AG09309 (cell line): ENCODE data around the gene SARS1.

ENCODE experiments used
- DNase-seq: peaks from one replicate; pipeline ENCODE4 v3.0.0-alpha.2; 2010; ENCODE audit warnings: low read depth
- H3K4me3 ChIP-seq: 2 replicates; pipeline ENCODE4 v1.5.1; 2011; ENCODE audit warnings: mild to moderate bottlenecking, low read depth, low read length, moderate library complexity; ENCODE audit not compliant: control insufficient read depth
- TF ChIP-seq, protein P1 (sequence below): IDR thresholded peaks from 2 replicates; pipeline ENCODE4 v1.5.1; 2011; ENCODE audit warnings: mild to moderate bottlenecking, low read depth, low read length, inconsistent platforms; ENCODE audit not compliant: insufficient read depth, control insufficient read depth; ENCODE audit errors: missing control alignments

Gene SARS1

DNA sequence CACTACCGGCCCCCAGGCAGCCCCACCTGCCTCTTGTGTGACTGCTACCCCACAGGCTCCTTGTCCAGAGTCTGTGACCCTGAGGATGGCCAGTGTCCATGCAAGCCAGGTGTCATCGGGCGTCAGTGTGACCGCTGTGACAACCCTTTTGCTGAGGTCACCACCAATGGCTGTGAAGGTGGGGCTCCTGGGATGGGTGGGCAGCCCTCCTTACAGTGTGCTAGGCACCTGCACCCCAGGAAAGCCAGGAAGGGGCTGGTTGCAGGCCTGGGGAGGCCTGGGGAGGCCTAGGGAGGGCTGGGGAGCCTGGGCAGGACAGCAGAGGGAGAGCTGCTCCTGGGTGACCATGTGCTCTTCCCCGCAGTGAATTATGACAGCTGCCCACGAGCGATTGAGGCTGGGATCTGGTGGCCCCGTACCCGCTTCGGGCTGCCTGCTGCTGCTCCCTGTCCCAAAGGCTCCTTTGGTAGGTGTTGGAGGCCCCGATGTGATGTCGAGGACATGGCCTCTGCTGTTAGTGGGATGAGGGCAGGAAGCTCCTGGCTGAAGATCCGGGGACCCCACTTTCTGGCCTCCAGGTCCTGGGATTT is 52.1 kb downstream of the SARS1 start:
- TF ChIP-seq, protein P1, sequence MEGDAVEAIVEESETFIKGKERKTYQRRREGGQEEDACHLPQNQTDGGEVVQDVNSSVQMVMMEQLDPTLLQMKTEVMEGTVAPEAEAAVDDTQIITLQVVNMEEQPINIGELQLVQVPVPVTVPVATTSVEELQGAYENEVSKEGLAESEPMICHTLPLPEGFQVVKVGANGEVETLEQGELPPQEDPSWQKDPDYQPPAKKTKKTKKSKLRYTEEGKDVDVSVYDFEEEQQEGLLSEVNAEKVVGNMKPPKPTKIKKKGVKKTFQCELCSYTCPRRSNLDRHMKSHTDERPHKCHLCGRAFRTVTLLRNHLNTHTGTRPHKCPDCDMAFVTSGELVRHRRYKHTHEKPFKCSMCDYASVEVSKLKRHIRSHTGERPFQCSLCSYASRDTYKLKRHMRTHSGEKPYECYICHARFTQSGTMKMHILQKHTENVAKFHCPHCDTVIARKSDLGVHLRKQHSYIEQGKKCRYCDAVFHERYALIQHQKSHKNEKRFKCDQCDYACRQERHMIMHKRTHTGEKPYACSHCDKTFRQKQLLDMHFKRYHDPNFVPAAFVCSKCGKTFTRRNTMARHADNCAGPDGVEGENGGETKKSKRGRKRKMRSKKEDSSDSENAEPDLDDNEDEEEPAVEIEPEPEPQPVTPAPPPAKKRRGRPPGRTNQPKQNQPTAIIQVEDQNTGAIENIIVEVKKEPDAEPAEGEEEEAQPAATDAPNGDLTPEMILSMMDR, result no peak
- H3K4me3 ChIP-seq, result no peak overlapping the region
- DNase-seq, result no peak

DNA sequence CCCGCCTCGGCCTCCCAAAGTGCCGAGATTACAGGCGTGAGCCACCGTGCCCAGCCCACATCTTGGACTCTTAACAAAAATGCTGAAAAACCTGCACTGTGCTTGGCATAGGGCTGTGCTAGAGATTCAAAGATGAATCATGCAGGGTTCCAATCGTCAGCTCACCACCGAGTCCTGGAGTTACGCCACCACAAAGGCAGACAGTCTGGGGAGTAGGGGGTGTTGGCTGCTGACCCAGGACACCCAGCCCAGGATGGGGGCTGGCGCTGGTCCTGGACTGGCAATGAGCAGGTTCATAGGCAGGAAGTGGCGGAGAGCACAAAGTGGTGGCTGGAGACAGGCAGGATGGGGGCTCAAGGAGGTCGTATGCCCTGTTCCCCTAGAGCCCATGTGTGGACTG is 53.2 kb downstream of the SARS1 start:
- H3K4me3 ChIP-seq, result no peak overlapping the region
- TF ChIP-seq, protein P1, result no peak
- no peak for DNase-seq

- TF ChIP-seq, protein P1, result no peak
- H3K4me3 ChIP-seq, result no peak overlapping the region
- DNase-seq, result no peak
Observed at GRCh38 chr1:109267743-109268300, 54.1 kb downstream of the SARS1 start.

- DNase-seq, result no peak
- no peak overlapping the region for H3K4me3 ChIP-seq
- TF ChIP-seq, protein P1, result no peak
Observed at GRCh38 chr1:109268431-109269211, 54.9 kb downstream of the SARS1 start.

GRCh38 chr1:109269212-109269980 is 55.7 kb downstream of the SARS1 start:
- TF ChIP-seq, protein P1, result no peak
- H3K4me3 ChIP-seq, result no peak overlapping the region
- no peak for DNase-seq

DNA sequence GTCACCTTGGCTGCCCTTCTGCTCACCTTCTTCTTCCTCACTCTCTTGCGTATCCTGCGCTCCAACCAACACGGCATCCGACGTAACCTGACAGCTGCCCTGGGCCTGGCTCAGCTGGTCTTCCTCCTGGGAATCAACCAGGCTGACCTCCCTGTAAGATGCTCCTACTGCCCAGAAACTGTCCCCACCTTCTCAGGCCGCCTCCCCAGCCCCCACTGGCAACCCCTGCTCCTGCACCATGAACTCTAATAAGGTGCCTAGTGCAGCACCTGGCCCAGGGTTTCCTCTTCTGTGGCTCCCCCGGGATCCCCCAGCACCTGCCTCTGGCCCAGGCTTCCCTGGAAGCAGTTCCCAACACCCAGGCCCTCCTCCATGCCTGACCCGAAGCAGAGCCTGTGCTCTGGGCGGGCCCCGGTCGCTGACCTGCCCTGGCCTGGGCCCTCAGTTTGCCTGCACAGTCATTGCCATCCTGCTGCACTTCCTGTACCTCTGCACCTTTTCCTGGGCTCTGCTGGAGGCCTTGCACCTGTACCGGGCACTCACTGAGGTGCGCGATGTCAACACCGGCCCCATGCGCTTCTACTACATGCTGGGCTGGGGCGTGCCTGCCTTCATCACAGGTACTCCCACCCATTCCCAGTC is 56.4 kb downstream of the SARS1 start:
- no peak overlapping the region for H3K4me3 ChIP-seq
- TF ChIP-seq, protein P1, result no peak
- no peak for DNase-seq
